Amniotic epithelial cell (primary cell): ENCODE measurements around the gene TMOD3.
A peak's percentile ranks its signal among the peaks of the same experiment; 100 is the strongest.

Experiments used
- DNase-seq: peaks from one replicate; pipeline ENCODE4 v3.0.0-alpha.2; 2010; ENCODE audit warnings: low read depth

The TMOD3 gene

GRCh38 chr15:51908316-51908715, 78.9 kb downstream of the TMOD3 start:
- peak; percentile 47 for DNase-seq

GRCh38 chr15:51909584-51909983, 80.1 kb downstream of the TMOD3 start:
- peak; percentile 60 for DNase-seq

DNA sequence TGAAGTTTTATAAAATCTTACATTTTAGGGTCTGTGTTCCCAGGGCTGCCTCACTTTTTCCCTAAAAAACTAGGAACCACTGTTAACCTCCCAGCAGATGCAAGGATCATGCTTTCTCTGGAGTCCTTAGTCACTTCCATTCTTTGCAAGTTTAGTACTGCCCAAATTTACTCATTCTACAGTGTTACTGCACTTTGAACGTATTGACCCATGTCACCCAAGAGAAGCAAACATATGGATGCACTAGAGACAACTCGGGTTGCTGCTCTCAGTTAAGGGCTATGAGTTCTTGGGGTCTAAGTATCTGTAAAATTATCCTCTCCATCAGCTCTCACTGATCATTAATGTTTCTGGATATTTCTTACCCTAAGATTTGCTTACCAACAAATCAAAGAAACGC, 83.1 kb downstream of the TMOD3 start:
- DNase-seq: no peak

DNA sequence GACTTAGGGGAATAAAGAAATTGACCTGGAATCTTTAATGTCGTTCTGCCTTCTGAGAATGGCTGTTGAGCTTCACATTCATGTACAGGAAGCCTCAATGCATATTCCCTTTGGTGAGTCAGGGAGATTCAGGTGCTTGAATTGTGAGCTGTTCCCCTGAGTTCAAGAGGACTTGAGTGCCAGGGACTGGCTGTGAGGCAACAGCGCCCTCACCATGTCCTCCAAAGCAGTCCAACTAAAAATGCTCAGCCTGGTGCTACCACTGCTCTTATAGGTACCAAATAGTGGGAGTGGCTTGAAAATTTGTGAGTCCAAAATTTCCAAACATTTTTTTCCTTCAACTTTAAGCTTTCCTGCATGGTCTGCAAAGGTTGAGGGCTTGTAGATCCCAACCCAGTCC, 88.0 kb downstream of the TMOD3 start:
- peak; percentile 48 for DNase-seq

GRCh38 chr15:51924156-51925068, 95.0 kb downstream of the TMOD3 start:
- no peak for DNase-seq

- no peak for DNase-seq
Measured at GRCh38 chr15:51926809-51927208, 97.4 kb downstream of the TMOD3 start.

- DNase-seq: no peak
Measured at GRCh38 chr15:51931016-51931415, 101.6 kb downstream of the TMOD3 start.

DNA sequence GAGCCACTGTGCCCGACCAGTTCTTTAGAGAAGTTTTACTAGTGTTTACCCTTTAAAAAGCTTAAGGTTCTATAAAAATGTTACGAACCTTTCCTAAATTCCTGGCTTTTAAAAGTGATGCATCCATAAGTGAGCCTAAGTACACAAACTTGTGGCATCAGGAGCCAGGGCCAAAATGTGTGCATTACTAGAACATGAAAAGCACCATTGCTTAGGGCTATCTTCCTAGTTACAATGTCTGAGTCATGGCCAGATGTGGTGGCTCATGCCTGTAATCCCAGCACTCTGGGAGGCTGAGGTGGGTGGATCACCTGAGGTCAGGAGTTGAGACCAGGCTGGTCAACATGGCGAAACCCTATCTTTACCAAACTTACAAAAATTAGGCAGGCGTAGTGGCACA, 102.2 kb downstream of the TMOD3 start:
- peak; percentile 40 for DNase-seq

GRCh38 chr15:51932161-51932560, 102.7 kb downstream of the TMOD3 start:
- DNase-seq: no peak

GRCh38 chr15:51935466-51936104, 106.1 kb downstream of the TMOD3 start:
- DNase-seq: no peak

DNA sequence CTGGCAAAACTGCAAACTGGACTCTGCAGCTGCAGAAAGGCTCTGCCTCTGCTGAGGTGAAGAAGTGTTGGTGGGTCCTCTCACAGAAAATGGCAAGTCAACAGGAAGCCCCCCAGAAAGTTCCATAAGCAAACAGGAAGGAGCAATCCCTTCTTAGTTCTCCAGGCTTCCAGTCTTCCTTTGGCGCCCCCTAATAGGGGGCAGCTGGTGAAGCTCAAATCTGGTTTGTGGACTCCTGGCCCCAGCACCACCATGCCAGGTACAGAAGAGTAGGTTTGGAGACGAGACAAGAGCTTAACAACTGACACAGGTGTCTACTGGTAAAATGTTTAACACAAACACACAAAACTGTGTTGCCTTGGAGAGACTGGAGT, 106.6 kb downstream of the TMOD3 start:
- DNase-seq: no peak

DNA sequence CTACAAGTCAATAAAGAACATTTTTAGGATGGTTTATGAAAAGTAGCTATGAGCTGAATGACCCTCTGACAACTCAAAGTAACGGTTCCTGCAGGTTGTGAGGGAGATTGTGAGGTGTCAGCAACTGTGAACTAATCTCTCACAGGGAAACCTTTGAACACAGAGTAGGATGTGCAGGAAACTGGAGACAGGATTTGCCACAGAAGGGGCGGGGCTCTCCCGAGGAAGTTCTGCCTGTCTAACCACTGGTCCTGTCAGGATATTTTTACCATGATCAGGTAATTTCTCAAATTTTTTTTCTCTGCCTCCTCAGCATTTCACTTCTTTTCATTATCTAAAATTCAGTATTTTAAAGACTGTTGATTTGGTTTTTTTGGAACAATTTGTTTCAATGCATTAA, 108.8 kb downstream of the TMOD3 start:
- DNase-seq: no peak

GRCh38 chr15:51939216-51939615, 109.8 kb downstream of the TMOD3 start:
- peak; percentile 18 for DNase-seq

- DNase-seq: peak; percentile 80
Measured at GRCh38 chr15:51947124-51947523, 117.7 kb downstream of the TMOD3 start.

- no peak for DNase-seq
Measured at GRCh38 chr15:51952805-51953204, 123.4 kb downstream of the TMOD3 start.

- DNase-seq: no peak
Measured at GRCh38 chr15:51955504-51955903, 126.1 kb downstream of the TMOD3 start.
